ENCODE measurements around the gene SPAG9.

SPAG9 gene

DNA sequence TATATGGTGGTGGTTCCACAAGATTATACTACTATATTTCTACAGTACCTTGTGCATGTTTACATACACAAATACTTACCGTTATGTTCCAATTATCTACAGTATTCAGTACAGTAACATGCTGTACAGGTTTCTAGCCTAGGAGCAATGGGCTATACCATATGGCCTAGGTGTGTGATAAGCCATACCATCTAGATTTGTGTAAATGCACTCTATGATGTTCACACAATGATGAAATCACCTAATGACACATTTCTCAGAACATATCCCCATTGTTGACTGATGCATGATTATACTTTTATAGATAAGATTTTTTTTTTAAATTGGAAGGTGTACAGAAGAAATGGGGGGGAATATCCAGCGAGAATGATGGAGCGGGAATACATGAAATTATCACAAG, 131.5 kb downstream of the SPAG9 start:
- no peak for DNase-seq (ENCODE audit: low spot score)

DNA sequence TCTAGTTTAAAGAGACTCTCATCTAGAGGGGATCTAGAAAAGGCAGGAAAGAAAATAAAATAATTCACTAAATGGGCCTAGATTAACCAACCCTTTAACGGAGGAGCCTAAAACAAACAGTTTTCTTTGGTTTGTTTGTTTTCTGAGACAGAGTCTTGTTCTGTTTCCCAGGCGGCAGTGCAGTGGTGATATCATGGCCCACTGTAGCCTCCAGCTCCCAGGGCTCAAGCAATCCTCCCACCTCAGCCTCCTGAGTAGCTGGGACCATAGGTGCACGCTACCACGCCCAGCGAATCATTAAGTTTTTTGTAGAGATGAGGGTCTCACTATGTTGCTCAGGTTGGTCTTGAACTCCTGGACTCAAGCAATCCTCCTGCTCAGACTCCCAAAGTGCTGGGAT, 132.2 kb downstream of the SPAG9 start:
- DNase-seq (ENCODE audit: low spot score), result no peak

DNA sequence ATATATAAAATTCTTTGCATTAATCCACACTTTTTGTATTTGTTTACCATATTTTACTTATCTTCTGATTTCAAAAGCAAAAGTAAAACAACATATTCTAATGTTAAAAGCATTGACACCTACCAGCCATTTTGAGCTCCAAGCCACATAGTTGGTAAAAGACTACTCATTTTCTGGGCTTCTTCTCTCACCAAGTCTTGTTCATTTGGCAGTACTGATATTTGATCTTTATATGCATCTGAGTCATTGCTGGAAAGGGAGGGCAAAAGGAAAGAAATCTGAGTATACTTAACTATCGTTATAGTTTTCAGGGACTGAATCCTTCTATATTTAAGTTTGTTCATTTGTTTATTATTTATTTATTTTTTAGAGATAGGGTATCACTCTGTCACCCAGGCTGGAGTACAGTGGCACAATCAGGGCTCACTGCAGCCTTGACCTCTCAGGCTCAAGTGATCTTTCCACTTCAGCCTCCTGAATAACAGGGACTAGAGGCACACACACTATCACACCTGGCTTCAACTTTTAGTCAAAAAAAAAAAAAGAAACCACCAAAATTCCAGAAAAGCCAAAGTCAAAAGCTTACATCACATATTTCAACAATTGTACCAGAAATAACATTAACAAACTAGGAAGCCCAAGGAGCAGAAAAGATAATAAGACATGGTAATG, 133.5 kb downstream of the SPAG9 start:
- no peak for DNase-seq (ENCODE audit: low spot score)

DNA sequence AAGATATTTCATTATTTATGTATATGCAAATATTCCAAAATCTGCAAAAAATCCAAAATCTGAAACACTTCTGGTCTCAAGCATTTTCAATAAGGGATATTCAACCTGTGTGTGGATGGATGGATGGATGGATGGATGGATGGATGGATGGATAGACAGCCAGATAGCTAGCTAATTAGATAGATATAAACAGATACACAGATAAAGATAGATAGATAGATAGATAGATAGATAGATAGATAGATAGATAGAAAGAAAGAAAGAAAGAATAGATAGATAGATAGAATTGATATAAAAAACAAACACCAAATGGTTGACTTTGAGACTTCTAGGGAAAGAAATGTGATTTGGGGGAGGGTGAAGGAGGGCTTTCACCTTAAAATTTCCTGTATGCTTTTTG, 139.4 kb downstream of the SPAG9 start:
- no peak for DNase-seq (ENCODE audit: low spot score)

DNA sequence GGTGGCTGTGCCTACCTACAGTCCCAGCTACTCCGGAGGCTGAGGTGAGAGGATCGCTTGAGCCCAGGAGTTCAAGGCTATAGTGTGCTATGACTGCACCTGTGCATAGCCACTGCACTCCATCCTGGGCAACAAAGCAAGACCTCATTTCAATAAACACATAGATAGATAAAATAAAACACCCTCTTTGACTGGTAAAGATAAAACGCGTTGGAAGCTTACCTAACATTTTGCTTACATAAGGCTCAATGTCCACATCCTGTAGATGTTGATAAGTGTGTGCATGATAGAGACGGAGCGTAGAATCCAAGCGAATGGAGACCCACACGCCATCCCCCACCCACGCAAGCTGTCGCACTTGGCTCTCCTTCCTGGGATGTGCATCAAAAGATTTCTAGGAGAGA, 141.1 kb downstream of the SPAG9 start:
- DNase-seq (ENCODE audit: low spot score), result no peak

DNA sequence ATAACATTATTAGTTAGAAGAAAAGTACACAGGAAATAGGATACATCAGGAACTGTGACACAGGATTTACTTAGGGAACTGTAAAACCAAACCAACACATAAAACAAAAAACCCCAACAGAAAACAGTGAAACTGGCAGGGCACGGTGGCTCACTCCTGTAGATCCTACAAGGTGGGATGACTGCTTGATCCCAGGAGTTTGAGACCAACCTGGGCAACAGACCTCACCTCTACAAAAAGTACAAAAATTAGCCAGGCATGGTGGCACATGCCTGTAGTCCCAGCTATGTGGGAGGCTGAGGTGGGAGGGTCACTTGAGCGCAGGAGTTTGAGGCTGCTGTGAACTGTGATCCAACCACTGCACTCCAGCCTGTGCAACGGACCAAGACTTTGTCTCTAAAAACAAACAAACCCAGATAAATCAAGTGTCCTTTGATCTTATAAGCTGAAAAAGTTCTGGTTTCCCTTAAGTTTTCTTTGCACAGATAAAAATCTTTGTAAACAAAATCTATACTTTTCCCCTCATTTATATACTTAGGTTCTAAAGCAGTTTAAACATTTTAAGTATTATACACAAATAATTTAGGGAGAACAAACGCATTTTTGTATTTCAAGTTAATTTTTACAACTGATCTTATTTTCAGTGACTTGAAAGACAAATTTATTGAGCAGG, 143.0 kb downstream of the SPAG9 start:
- no peak for DNase-seq (ENCODE audit: low spot score)

DNA sequence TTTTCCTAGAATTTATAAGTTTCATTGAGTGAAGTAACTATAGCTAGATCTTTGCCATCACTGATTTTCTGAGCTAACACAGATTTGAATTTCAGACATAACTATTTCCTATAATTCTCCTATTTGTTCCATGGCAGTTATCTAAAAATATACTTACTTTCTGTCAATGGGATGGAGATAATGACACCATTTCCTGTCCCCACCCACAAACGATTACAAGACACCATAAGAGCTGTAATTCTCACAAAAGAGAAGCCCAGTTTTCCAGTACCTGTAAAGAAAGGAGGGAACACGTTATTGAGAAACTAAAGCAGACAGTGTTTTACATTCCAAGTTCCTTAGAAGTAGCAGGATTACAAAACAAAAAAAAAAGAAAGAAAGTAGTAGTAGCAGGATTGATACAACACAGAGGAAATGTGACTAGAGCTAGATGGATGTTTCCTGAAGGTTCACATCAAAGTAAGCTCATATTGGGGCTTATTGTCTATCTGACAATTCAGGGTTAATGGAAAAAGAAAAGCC, 143.7 kb downstream of the SPAG9 start:
- DNase-seq (ENCODE audit: low spot score), result no peak

DNA sequence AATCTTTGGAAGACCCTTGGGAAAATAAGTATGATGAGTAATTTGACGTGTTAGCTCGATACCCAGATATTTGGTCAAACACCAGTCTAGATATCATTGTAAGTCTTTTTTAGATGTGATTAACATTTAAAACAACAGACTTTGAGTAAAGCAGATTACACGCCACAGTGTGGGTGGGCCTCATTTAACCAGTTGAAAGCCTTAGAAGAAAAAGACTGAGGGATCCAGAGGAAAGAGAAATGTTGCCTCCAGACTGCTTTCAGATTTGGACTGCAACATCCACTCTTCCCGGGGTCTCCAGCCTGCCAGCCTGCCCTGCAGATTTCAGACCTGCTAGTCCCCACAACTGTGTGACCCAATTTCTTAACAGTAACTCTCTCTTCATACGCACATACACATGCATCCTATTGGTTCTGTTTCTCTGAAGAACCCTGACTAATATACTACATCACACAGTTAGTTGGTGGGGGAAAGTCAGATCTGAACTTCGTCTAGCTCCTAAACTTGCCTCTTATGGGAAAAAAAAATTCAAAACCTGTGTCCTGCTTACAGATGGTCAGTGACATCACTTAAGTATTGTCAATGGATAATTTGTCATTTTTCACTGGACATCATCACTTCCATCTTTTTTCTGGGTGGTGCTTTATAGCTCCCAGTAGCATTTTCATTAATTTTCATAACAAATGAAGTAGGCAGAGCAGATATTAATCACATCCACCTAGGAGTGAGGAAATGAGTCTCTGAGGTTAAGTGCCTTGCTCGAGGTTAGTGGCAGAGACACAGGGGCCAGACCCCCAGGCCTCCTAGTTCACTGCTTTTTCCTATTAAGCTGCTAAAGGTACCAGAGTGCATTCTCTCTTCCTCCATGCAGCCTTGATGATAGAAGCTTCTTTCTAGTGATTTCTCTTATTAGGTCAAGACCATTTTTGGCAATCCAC, 146.8 kb downstream of the SPAG9 start:
- DNase-seq (ENCODE audit: low spot score), result no peak

DNA sequence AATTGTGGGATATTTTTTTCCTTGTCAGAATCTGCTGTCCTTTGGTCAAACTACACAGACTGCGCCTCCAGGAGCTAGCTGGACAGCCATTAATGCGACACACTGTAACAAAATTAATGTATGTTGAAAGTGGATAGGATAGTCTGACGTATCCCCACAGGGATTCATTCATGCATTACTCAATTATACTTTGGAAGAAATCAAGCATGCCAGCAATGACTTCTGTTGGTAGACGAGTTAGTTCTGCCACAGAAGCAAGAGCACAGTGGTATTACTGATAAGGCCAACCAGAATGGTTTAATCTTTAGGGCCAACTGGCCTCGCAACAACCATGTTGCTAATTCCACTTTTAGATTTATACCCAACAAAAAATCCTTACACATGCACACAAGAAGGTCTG, 148.1 kb downstream of the SPAG9 start:
- DNase-seq (ENCODE audit: low spot score), result no peak

DNA sequence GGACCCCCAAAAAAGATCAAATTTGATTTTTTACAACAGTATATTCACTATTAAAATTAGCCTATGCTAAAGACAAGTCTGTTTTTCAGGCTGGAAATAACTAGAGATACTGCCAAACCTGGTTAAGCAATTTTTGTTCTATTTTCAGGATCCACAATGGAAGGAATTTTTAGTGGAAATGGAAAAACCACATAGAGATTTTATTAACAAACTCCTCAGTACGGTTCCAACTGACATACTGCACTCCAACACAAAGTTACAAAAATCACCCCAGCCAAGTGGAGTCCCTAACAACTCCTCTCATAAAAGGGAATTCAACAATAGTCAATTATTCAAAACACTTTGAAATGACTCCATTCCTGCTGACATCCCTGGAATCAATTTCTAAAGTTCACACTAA, 152.9 kb downstream of the SPAG9 start:
- DNase-seq (ENCODE audit: low spot score), result no peak

DNA sequence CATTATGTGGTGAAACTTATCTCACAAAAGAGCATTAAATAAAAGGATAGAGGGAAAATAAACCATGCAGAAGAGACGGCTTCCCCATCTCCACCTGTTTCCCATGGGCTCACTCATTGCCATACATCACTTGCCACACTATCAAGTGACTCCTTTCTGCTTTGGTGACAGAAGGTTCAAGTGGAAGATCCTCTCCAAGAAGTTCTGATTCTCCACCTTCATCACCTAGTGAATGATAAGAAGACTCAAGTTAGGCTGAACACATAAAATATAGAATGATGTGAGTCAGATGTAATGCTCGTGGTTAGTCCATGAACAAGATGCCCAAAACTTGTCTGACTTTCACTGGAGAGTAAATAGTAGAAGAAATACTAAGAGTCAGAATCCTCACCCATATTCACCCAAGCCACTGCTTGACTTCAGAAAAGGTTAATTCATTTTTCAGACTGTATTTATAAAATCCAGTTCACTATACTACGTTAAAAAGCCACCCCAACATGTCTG, 154.5 kb downstream of the SPAG9 start:
- DNase-seq (ENCODE audit: low spot score), result no peak

DNA sequence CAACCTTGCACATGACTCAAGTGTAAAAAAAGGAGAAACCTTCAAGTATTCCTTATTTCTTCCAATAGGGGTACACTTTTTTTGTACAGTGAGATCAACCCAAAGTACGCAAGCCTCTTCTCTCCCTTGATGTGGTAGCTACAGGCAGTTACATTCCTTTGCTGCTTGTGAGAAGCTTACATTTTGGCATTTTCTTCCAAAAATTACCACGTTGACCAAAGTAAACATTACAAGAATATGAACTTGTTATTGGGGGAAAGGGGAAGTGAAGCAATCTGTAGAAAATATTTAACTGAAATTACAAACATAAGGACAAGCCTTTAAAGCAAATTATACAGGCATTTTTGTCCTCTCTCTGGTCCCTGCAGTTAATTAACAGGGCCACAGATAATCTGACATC, 157.5 kb downstream of the SPAG9 start:
- DNase-seq (ENCODE audit: low spot score), result no peak

DNA sequence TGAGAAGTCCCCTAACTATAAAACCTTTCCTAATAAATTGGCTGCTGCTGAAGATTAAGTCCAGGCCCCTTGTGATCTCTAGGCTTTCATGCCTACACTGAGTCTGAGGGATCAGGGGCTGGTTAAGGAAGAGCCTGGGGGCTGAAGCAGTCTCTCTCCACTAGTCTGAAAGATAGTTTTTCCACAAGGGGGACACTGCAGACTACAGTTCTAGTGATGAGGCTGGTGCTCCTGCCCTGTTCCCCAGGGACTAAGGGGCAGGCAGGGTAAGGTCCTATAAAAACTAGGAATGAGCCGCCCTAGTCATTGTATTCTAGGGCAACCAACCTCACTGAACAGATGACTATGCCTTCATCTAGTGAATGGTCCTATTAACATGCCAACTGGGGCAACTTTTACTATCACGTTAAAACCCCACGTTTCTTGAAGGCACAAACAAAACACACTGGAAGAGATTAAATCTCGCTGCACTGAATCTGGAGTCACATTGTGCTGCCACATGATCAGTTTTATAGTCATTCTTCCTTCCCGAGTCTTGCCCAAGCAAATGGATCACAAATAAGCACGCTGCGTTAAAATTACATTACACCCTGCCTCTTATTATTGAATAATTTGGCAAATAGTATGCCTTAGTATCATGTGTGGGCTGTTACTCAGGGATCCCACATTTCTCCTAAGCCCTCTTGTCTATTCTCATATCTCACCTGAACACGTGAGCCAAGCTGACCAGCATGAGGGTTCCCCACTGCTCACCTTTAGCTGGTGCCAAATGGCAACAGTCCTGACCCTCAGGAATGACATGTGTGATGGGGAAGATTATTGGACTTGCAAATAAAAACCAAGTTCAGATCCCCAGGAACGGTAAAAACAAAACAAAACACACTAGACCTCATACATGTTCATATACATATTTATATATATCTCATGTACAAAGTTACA, 159.1 kb downstream of the SPAG9 start:
- DNase-seq (ENCODE audit: low spot score), result no peak

DNA sequence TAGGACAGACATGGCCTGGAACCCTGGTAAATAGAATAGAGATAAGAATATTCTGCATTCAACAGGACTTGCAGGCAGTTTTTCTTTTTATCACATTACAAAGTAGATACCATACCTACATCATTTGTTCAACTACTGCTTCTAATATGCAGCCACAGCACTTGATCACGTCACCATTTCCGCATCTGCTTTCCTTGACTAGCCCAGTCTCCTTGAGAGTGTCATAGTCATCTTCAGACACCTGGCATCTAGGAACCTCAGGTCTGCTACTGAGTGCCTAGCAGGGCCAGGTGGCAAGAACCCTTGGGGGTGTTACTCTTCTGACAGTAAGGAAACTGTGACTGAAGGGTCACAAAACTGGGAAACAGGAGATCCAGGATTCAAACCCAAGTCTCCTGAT, 161.3 kb downstream of the SPAG9 start:
- DNase-seq (ENCODE audit: low spot score), result no peak

DNA sequence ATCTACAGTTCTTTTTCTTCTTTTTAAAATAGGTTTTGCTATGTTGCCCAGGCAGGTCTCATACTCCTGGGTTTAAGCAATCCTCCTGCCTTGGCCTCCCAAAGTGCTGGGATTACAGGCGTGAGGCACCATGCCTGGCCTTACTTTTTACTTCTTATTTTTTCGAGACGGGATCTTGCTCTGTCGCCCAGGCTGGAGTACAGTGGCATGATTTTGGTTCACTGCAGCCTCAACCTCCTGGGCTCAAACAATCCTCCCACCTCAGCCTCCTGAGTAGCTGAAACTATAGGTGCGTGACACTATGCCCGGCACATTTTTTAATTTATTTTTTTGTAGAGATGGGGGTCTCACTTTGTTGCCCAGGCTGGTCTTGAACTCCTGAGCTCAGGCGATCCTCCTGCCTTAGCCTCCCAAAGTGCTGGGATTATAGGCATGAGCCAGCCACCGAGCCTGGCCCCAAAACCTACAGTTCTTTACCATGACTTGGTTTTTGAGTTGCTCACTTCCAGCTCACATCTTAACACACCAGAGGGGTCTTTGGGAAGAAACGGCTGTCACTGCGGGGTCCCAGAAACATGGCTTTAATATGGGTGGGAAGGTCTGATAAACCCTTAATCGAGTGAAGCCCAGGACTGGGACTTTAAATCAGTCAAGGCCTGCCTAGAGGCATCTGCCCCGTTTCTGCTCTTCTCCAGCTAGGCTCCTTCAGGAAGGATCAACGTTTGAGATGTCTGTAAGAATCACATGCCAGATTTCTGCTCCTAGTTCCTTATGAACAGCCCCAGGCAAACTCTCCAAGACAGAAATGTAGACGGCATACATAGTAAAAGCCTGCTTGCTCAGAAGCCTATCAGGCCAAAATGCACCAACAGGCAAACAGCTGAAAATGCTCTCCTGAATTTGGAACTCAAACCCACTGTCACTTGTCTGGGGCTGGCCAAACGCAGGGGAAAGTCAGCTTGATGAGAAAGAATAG, 162.8 kb downstream of the SPAG9 start:
- DNase-seq (ENCODE audit: low spot score), result no peak

DNA sequence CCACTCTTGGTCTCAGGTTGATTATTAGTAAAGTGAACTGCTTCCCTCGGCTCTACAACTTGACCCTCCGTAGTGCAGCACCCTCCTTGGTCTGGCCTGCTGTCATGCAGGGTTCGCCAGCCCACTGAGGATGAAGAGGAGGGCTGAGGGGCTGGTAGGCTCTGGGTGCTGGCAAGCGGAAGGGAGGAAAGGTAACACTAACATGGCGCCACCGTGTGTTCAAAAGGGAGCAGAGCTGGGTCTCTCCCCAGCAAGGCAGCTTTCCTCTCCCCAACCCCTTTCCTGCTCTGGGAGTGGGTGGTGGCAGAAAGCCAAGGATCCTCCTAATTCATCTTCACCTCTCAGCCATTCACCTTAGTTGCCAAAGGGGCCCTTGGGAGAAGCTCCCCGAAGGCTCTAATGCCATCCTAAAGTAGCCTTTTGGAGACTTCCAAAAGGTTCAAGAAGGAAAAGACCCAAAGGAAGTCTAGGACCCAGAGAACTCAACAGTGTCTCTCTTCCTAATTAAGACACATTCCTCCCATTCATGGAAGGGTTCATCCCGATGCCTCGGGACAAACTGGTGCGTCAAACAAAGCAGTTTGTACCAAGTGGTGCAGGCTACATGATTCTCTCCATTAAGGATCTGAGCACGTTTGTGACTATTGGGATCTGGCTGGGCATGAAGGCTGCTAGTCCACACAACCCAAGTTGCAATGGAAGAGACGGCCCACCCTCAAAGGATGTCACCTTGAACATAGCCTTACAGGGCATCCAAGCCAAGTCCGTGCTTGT, 163.7 kb downstream of the SPAG9 start:
- DNase-seq (ENCODE audit: low spot score), result no peak

DNA sequence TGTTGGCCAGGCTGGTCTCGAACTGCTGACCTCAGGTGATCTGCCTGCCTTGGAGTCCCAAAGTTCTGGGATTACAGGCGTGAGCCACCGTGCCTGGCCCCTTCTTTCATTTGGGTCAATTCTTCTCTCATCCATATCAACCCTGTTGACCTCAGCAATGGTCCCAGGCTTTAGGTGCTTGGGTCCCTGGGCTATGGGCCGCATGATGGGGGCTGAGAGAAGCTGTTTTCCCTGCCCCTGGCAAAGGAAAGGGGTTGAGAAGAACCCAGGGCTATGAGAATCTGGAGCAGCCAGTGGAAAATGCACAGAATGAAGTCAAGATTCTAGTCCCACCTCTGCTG, 164.3 kb downstream of the SPAG9 start:
- DNase-seq (ENCODE audit: low spot score), result no peak

DNA sequence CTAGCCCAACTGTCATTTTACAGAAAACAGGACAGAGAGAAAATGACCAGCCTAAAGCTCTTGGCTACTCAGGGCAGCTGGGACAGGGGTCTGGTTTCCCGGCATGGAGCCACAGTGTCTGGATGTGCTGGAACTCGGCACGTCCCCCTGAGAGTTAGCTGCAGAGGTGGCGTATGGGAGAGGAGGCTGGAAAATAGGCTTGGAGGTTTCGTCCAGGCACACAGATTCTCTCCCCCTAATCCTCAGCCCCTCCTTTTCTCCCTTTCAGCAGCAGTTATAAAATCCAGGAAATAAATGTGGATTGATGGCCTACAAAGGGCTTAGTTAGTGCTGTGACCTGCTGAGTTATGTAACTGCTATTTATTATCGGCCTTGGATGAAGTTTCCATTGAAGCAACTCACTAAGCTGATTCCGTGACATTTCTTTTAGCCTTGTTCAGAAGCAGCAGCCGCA, 165.0 kb downstream of the SPAG9 start:
- no peak for DNase-seq (ENCODE audit: low spot score)

DNA sequence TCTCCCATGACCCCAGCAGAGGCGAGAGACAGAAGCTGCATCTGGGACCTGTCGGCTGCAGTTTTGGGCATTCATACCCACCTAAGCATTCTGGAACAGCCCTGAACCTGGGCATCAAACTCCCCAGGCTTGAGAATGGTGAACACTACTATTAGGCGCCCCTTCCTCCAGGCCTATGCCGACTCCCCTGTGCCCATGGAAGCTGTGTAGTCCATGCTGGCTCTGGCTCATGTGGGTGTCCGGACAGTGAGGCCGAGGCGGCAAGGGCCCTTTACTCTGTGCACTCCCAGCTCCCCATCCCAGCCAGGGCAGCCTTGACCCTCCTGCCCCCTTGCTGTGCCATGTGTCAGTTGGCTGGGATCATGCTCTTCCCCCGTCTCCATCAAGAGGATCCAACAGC, 165.5 kb downstream of the SPAG9 start:
- DNase-seq (ENCODE audit: low spot score), result no peak

All from left forelimb (tissue), 1 donor.